ENCODE results near the gene AJAP1. TPM values are rescaled to one million over a fixed set of nuclear protein-coding genes. Genes with fewer than 3 reads are reported as not detected.

The AJAP1 gene
- total RNA-seq, 3 donors from 2014 or later = 0.16 to 0.66 (median 0.44) TPM

DNA sequence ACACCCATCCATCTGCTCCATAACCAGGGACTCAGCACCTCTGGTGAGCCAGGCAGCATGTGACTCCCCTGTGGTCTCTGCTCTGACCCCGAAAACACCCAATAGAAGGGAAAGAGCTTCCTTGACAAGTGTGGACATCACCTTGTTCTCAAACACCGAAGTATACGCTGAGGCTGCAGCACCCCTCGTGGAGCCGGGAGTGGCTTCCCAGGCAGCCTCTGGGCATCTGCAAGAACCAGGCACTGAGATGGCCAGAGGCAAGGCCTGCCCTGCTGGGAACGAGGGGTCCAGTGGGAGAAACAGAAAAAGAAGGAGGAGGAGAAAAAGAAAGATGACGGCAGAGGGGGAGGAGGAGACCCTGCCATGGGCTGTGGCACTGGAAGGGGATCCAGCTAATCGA lies 18.2 kb upstream of the AJAP1 start:
- no peaks in the 10 kb centered on the region for H3K4me1 ChIP-seq
- no peak overlapping the region for H3K4me3 ChIP-seq
- DNase-seq (ENCODE audit: low spot score in 2 of 2) = no peak
- TF ChIP-seq, protein P1, sequence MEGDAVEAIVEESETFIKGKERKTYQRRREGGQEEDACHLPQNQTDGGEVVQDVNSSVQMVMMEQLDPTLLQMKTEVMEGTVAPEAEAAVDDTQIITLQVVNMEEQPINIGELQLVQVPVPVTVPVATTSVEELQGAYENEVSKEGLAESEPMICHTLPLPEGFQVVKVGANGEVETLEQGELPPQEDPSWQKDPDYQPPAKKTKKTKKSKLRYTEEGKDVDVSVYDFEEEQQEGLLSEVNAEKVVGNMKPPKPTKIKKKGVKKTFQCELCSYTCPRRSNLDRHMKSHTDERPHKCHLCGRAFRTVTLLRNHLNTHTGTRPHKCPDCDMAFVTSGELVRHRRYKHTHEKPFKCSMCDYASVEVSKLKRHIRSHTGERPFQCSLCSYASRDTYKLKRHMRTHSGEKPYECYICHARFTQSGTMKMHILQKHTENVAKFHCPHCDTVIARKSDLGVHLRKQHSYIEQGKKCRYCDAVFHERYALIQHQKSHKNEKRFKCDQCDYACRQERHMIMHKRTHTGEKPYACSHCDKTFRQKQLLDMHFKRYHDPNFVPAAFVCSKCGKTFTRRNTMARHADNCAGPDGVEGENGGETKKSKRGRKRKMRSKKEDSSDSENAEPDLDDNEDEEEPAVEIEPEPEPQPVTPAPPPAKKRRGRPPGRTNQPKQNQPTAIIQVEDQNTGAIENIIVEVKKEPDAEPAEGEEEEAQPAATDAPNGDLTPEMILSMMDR (IDR thresholded peaks at IDR 0.05) = no peak
- TF ChIP-seq POLR2AphosphoS5 (IDR thresholded peaks at IDR 0.05) = no peak
- no peak for TF ChIP-seq POLR2A (IDR thresholded peaks at IDR 0.05)
- no peaks in the 10 kb centered on the region for H3K9me3 ChIP-seq
- H3K36me3 ChIP-seq = no peaks in the 10 kb centered on the region
- peaks cover 0 to 5% of the 10 kb centered on the region in 2 donors for H3K27me3 ChIP-seq
- H3K27ac ChIP-seq = no peak overlapping the region
- intact Hi-C loops (cut with DNase I; ENCODE audit: low total_unique reads) = no loop called here

DNA sequence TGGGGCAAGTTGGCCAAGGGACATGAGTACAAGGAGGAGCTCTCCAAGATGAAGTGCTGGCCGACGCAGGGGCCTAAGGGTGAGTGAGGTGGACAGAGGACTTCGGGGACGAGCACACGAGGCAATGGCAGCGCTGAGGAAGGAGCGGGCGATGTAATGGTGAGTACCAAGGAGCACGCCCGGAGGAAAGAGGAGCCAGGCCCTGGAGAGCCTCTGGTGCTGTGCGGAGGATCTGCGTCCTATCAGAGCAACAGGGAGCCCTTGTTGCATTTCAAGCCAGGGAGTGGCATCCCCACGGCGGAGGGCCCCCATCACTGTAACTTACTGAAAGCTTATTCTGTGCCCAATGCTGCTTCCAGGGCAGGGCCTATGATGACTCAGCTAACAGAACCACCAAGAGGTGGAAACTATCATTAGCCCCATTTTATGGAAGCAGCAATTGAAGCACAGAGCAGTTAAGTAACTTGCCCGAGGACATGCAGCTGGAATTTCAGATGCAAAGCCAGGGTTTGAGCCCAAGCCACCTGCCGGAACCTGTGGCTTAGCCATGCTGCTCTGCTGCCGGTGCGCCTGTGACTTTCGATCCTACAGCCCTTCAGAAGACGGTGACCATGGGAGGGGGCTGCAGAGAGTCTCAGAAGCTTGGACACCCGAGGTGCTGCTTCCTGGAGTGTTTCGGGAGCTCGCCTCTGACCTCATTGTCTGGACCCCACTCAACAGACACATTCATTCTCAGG lies 17.6 kb upstream of the AJAP1 start:
- H3K9me3 ChIP-seq = no peaks in the 10 kb centered on the region
- no peak for DNase-seq (ENCODE audit: low spot score in 2 of 2)
- H3K27ac ChIP-seq = no peak overlapping the region
- H3K4me1 ChIP-seq = no peaks in the 10 kb centered on the region
- no peak overlapping the region for H3K4me3 ChIP-seq
- TF ChIP-seq, protein P1 (IDR thresholded peaks at IDR 0.05) = no peak
- TF ChIP-seq POLR2A (IDR thresholded peaks at IDR 0.05) (no peak), POLR2AphosphoS5 (IDR thresholded peaks at IDR 0.05) (no peak)
- intact Hi-C loops (cut with DNase I; ENCODE audit: low total_unique reads) = no loop called here
- H3K27me3 ChIP-seq = peaks cover 0 to 1% of the 10 kb centered on the region in 2 donors
- no peaks in the 10 kb centered on the region for H3K36me3 ChIP-seq

DNA sequence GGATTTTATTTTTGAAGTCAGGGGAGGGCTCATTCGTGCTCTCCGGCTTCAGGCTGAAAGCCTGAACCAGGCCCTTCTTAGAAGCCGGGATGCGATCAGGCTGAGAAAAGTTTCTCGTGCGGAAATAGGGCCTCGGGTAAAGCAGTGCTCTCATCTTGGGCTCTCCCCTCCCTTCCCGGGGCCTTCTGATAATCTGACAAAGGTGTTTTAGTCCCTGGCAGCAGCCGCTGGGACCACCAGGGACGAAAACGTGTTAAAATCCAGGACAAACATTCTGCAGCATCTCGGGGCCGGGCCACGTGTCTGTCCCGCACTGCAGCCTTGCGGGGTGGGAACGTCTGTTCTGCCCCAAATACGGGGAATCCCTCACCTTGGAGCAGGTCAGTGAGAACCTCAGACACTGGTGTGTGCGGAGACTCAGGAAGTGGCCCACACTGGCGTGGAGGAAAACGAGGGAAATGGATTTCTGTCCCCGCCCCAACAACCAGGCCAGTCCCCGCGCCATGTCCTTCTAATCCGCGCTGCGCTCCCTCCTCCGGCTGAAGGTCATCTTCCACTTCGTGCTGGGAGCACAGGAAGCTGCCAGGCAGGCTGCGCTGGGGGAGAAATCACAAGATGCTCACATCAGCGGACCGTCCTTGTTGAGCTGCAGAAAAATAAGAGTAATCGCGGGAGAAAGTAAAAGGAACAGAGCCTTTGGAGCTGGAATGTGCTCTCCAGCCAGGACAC lies 16.6 kb upstream of the AJAP1 start:
- intact Hi-C loops (cut with DNase I; ENCODE audit: low total_unique reads) = no loop called here
- DNase-seq (ENCODE audit: low spot score in 2 of 2) = no peak
- H3K27me3 ChIP-seq = no peaks in the 10 kb centered on the region
- H3K4me3 ChIP-seq = no peak overlapping the region
- no peak overlapping the region for H3K27ac ChIP-seq
- no peaks in the 10 kb centered on the region for H3K4me1 ChIP-seq
- no peaks in the 10 kb centered on the region for H3K9me3 ChIP-seq
- H3K36me3 ChIP-seq = no peaks in the 10 kb centered on the region
- TF ChIP-seq, protein P1 (IDR thresholded peaks at IDR 0.05) = no peak
- TF ChIP-seq POLR2A (IDR thresholded peaks at IDR 0.05) = no peak
- no peak for TF ChIP-seq POLR2AphosphoS5 (IDR thresholded peaks at IDR 0.05)

DNA sequence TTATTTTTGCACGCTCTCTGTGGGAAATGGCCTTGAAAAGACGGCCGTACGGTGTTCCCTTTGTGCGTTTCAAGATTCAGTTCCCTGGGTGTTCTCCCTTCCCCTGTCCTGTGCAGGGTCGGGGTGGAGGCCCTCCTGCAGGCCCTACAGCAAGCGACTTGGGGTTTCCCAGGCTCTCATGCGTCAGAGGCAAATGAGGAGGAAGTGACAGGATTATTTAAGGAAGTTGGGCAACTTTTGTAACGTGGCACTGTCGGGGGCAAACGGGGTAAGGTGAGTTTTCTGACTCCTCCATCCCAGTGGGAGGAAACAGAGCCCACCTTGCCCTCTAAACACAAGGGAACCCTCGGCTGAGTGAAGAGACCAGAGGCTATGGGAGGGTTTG lies 16.1 kb upstream of the AJAP1 start:
- H3K36me3 ChIP-seq = no peaks in the 10 kb centered on the region
- H3K27ac ChIP-seq = no peak overlapping the region
- no peaks in the 10 kb centered on the region for H3K9me3 ChIP-seq
- DNase-seq (ENCODE audit: low spot score in 2 of 2) = no peak
- no peaks in the 10 kb centered on the region for H3K27me3 ChIP-seq
- TF ChIP-seq POLR2AphosphoS5 (IDR thresholded peaks at IDR 0.05) (no peak), POLR2A (IDR thresholded peaks at IDR 0.05) (no peak)
- TF ChIP-seq, protein P1 (IDR thresholded peaks at IDR 0.05) = no peak
- no peak overlapping the region for H3K4me3 ChIP-seq
- intact Hi-C loops (cut with DNase I; ENCODE audit: low total_unique reads) = no loop called here
- no peaks in the 10 kb centered on the region for H3K4me1 ChIP-seq

DNA sequence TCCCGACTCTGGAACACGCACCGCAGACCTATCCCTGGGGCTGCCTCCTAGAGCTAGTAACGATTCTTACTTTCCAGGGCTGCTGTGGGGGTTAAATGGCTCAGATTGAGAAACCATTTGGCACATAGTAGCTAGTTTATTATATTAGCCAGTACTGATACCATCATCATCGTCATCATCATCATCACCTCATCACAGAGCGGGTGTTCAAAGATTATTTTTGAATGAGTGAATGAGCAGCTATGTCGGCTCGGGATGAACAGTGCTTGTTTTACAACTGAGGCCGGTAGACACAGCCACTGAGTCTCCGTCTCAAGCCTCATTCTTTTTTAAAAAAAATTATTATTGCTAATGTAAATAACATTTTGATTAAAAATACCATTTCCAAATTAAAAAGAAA lies 13.5 kb upstream of the AJAP1 start:
- H3K4me3 ChIP-seq = no peak overlapping the region
- no peaks in the 10 kb centered on the region for H3K27me3 ChIP-seq
- no peak for DNase-seq (ENCODE audit: low spot score in 2 of 2)
- no peaks in the 10 kb centered on the region for H3K4me1 ChIP-seq
- H3K27ac ChIP-seq = no peak overlapping the region
- H3K9me3 ChIP-seq = no peaks in the 10 kb centered on the region
- intact Hi-C loops (cut with DNase I; ENCODE audit: low total_unique reads) = no loop called here
- TF ChIP-seq POLR2A (IDR thresholded peaks at IDR 0.05) (no peak), POLR2AphosphoS5 (IDR thresholded peaks at IDR 0.05) (no peak)
- TF ChIP-seq, protein P1 (IDR thresholded peaks at IDR 0.05) = no peak
- H3K36me3 ChIP-seq = no peaks in the 10 kb centered on the region

Measured in breast epithelium (tissue), 4 donors.